Thymus (tissue), 11 donors: ENCODE results near the gene HOATZ. TPM values are rescaled to one million over a fixed set of nuclear protein-coding genes. Genes with fewer than 3 reads are reported as not detected.

ENCODE experiments used
- DNase-seq, 9 donors: peaks; one replicate each; pipeline ENCODE4 v3.0.0-alpha.2; 2013; ENCODE audit warnings: low spot score in 9 of 9, low read depth in 6 of 9, missing footprints in 1 of 9
- H3K27ac ChIP-seq, 2 donors: one replicate each; pipeline ENCODE4 v1.5.1; 2013; ENCODE audit warnings: control low read depth in 1 of 2, low read depth in 1 of 2, low read length in 1 of 2, mild to moderate bottlenecking in 1 of 2, moderate library complexity in 1 of 2
- H3K27me3 ChIP-seq, 2 donors: one replicate each; pipeline ENCODE4 v1.5.1; 2013; ENCODE audit warnings: low read length in 1 of 2; ENCODE audit not compliant: control insufficient read depth in 2 of 2, insufficient read depth in 1 of 2
- H3K36me3 ChIP-seq, 2 donors: one replicate each; pipeline ENCODE4 v1.5.1; 2013; ENCODE audit warnings: low read length in 1 of 2, mild to moderate bottlenecking in 1 of 2, moderate library complexity in 1 of 2; ENCODE audit not compliant: control insufficient read depth in 2 of 2, insufficient read depth in 2 of 2
- H3K4me1 ChIP-seq, 2 donors: one replicate each; pipeline ENCODE4 v1.5.1; 2013; ENCODE audit warnings: low read length in 2 of 2; ENCODE audit not compliant: control insufficient read depth in 2 of 2, insufficient read depth in 2 of 2
- H3K4me3 ChIP-seq, 2 donors: one replicate each; pipeline ENCODE4 v1.5.1; 2013; ENCODE audit warnings: low read length in 2 of 2, control low read depth in 1 of 2, mild to moderate bottlenecking in 1 of 2
- H3K9me3 ChIP-seq, 2 donors: one replicate each; pipeline ENCODE4 v1.5.1; 2013; ENCODE audit warnings: low read length in 1 of 2, mild to moderate bottlenecking in 1 of 2; ENCODE audit not compliant: control insufficient read depth in 2 of 2, insufficient read depth in 1 of 2
- WGBS: extraction: QIAGEN DNeasy Blood & Tissue Kit; methylation state at CpG from one replicate; pipeline ENCODE4 v1.1.7; 2013; 5-methylcytosine and 5-hydroxymethylcytosine counted together
- polyA plus RNA-seq: library from polyadenylated mRNA; stranded (reverse); fragments of 200-250 nt; gene quantifications from one replicate; pipeline ENCODE4 v1.2.3, GENCODE V29; 2013
- total RNA-seq: library from RNA; stranded (reverse); fragments of 120-200 nt; gene quantifications from one replicate; pipeline ENCODE4 v1.2.4, GENCODE V29; 2013
- donor health status: healthy.

The HOATZ gene
- total and polyA plus RNA-seq, 2 donors = 0.19 to 1.2 TPM

DNA sequence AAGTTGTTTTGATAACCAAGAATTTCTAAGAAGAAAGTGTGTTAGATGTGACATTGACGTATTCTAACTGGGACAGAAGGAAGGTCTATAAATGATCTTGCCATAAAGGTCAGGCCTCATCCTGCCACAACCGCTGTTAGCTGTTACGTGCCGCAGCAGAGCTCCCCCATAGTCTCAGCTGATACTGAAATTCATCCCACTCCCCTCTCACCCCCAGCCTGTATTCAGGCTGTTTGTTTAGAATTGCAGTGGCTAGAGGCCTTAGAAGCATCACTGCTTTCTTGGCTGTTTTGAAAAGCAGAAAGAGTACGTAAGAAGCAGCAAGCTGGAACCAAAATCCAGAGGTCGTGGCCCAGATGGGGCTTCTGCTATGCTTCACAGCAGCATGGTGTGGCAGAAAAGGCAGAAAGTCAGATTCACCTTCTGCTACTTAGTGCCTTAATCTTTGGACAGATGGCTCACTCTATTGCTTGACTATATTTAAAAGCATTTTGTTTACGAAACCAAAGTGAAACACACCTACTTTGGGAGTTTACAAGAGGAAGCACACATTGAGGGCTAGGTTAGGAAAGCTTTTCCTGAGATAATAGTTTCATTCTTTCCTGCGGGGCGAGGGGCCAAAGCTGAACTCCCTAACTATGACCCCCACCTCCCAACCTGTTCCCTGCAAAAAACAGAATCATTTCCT, 25.0 kb downstream of the HOATZ start:
- peak in 1 of 9 donors; percentile 57 for DNase-seq

DNA sequence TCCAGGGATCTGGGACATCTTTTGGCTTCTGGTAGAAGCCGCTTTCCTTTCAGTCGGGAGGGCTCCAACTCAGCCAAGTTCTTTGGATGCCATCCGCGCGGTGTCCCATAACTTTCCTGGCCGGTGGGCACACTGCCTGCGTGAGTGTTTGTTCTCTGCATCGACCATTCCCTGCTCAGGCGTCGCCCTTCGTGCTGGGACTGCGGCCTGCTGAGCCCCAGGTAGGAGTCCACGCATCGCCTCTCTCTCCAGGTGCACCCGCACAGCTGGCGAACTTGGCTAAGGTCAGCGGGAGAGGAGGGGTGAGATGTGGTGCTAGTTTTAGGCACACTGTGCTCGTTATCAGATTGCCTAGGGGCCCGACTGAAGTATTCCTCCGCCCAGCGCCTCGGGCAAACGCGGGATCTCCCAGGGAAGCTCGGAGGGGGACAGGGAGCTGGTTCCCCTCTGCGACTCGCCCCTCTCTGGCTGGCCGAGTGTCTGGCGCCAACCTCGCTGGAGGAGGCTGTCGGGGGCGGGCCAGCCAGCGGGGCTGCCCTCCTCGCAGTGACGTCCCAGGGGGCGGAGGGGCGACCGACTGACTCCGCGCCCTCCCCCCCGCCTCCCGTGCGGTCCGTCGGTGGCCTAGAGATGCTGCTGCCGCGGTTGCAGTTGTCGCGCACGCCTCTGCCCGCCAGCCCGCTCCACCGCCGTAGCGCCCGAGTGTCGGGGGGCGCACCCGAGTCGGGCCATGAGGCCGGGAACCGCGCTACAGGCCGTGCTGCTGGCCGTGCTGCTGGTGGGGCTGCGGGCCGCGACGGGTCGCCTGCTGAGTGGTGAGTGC, 25.7 kb downstream of the HOATZ start, which contains the start of gene LAYN:
Gene LAYN, plus strand, starts transcription at position 607 of the 823 bp plus-strand sequence. Its CDS starts 124 bp downstream, at position 731.
- H3K4me3 ChIP-seq = peak within 1 kb of the TSS; percentile 37 to 53
- 8% methylated on average over 70 of the region's 70 CpGs for WGBS
- DNase-seq = peak in 1 of 9 donors; percentile 29
- peaks cover 0 to 11% of the 10 kb centered on the region in 2 donors for H3K9me3 ChIP-seq
- peaks cover 6 to 24% of the 10 kb centered on the region in 2 donors for H3K4me1 ChIP-seq
- H3K36me3 ChIP-seq = no peaks in the 10 kb centered on the region
- H3K27ac ChIP-seq = peak within 1 kb of the TSS; percentile 57 to 88
- H3K27me3 ChIP-seq = peaks cover 33 to 83% of the 10 kb centered on the region in 2 donors

More for the DNA sequence above, 25.0 kb downstream of the HOATZ start:
- H3K36me3 ChIP-seq = no peaks in the 10 kb centered on the region
- H3K9me3 ChIP-seq = peaks cover 0 to 11% of the 10 kb centered on the region in 2 donors
- H3K27me3 ChIP-seq = peaks cover 33 to 87% of the 10 kb centered on the region in 2 donors
- WGBS = 83% methylated on average over 9 of the region's 9 CpGs
- peak overlapping the region in 1 of 2 donors; percentile 53 for H3K4me3 ChIP-seq
- H3K27ac ChIP-seq = peak overlapping the region; percentile 12 to 88
- peaks cover 6 to 24% of the 10 kb centered on the region in 2 donors for H3K4me1 ChIP-seq

DNA sequence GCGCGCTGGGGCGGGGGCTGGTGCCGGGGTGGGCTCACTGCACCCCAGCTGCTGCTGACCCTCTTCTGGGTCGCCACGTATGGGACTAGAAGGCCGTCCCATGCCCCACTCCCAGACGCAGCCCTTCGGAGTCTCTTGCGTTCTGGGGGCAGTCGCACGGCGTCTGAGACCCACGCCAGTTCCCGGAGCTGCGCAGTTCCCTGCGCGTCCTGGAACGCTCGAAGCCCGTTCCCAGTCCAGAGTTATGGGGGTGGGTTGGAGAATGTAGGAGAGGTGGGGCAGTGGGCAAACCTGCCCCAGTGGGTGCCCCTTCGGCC, 26.3 kb downstream of the HOATZ start:
- no peak for DNase-seq
- Histone ChIP-seq H3K4me3 (peak overlapping the region; percentile 37 to 53), H3K27me3 (peaks cover 33 to 81% of the 10 kb centered on the region in 2 donors), H3K36me3 (no peaks in the 10 kb centered on the region), H3K27ac (peak overlapping the region; percentile 57 to 84), H3K4me1 (peaks cover 6 to 24% of the 10 kb centered on the region in 2 donors), H3K9me3 (peaks cover 0 to 11% of the 10 kb centered on the region in 2 donors)
- 3% methylated on average over 22 of the region's 22 CpGs for WGBS

DNA sequence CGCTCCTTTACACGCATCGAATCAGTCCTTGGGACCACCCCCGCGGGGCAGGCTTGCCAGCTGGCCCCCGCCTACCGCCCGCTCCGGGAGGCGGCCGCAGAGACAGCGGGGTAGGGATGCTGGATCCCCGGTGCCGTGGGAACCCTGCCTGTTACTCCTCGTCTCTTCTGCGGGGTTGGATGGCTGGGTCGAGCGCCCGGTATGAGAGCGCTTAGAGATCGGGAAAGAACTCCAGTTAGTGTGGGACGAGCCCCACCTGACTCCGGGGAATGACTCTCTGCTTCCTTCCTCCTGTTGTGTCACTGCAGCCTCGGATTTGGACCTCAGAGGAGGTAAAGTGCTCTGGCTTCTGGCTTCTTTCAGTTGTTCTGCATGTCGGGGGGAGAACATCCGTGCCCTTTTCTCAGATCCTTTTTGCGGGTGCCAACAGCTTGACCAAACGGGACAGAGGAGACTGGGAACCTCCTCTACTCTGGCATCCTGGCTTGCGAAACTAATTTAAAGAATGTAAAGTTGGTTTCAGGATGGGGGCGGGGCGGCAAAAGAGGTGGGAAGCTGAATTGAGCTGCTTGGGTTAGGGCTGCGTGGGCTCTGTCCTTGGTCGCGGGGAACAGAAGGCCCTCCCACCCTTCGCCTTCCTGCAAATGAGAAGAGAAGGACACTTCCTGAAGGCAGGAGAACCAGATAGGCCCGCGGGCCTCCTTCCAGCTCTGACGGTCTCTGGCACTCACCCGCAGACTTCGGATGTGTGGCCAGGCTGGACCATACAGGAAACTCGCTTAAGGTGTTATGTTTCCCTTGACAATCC, 26.9 kb downstream of the HOATZ start:
- WGBS = 6% methylated on average over 41 of the region's 41 CpGs
- H3K4me3 ChIP-seq = peak overlapping the region; percentile 37 to 53
- peaks cover 0 to 11% of the 10 kb centered on the region in 2 donors for H3K9me3 ChIP-seq
- no peaks in the 10 kb centered on the region for H3K36me3 ChIP-seq
- DNase-seq = peak in 1 of 9 donors; percentile 26
- peaks cover 6 to 24% of the 10 kb centered on the region in 2 donors for H3K4me1 ChIP-seq
- peaks cover 33 to 81% of the 10 kb centered on the region in 2 donors for H3K27me3 ChIP-seq
- H3K27ac ChIP-seq = peak overlapping the region; percentile 57 to 84

DNA sequence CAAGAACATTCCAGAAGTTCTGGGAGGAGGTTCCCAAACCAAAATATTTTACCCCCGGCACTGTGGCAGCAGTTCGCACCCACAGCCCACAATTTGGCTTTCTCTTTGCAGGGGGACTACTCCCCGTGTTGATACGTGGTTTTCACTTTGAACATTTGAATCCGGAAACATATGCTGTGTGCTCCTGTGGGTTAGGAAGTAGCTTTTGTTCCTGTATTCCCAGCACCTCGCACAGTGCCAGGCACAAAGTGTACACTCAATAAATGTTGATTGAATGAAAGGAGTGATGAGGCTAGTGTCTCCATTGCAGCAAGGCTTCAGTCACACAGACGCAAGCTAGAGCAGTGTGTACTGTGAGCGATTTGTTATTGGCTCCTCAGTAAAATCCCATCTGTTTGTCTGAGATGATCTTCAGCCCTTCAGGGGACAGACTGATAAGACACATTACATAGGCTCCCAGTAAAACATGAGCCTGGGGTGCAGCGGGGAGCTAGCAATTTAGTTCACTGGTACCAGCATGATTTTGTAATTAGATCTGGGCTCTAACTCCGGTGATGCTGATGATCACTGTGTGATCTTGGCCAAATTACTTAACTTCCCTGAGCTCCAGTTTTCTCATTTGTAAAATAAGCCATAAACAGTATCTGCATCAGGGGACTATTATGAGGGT, 28.2 kb downstream of the HOATZ start:
- peaks cover 0 to 11% of the 10 kb centered on the region in 2 donors for H3K9me3 ChIP-seq
- H3K4me1 ChIP-seq = peaks cover 6 to 24% of the 10 kb centered on the region in 2 donors
- 65% methylated on average over 10 of the region's 10 CpGs for WGBS

DNA sequence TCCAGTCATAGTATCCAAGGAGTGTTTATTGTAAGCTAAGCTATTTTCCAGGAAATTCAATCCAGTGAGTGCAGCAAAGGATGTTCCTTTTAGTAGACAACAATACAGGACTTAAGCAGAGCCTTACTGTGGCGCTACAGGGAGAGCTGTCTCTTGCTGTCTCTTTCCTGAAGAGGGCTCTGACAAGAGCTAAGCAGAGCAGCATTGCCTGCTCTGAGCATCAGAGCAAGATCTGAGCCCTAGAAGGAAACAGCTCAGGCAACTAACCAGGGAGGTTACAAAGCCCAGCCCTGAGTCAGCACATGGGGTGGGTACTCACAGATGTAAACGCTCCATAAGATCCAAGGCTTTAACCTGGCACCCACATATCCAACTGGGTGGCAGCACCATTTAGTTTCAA, 33.9 kb downstream of the HOATZ start:
- Histone ChIP-seq H3K4me3 (no peak overlapping the region), H3K36me3 (no peaks in the 10 kb centered on the region), H3K4me1 (peaks cover 0 to 7% of the 10 kb centered on the region in 2 donors), H3K27me3 (peaks cover 0 to 23% of the 10 kb centered on the region in 2 donors), H3K9me3 (no peaks in the 10 kb centered on the region), H3K27ac (peak overlapping the region in 1 of 2 donors; percentile 69)
- WGBS = 96% methylated on average over 2 of the region's 2 CpGs
- no peak for DNase-seq

More for the DNA sequence above, 28.2 kb downstream of the HOATZ start:
- no peak for DNase-seq
- Histone ChIP-seq H3K4me3 (no peak overlapping the region), H3K27me3 (peaks cover 33 to 72% of the 10 kb centered on the region in 2 donors), H3K36me3 (no peaks in the 10 kb centered on the region), H3K27ac (no peak overlapping the region)

DNA sequence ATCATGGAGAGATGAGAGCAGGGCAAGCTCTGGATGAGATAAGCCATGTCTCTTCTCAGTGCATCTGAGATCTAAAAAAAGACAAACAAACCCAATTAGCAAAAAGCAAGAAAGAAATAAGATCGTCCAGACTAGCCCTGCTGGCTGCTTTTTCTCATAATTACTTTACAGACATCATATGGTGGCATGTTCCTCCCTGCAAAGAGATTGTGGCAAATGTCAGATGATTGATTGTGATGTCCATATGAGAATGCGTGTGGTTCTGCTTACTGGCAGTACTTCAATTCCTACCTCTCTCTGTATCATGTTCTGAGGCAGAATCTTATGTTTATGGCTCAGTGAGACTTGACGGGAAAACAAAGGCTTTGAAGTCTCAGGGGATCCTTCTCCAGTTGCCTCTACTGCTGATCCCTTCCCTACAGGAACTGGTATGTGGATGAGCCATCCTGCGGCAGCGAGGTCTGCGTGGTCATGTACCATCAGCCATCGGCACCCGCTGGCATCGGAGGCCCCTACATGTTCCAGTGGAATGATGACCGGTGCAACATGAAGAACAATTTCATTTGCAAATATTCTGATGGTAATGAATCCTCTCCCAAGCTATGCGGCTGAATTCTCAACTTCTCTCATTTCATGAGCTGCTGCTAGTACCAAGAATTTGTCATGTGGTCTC, 34.8 kb downstream of the HOATZ start:
- no peaks in the 10 kb centered on the region for H3K36me3 ChIP-seq
- H3K9me3 ChIP-seq = no peaks in the 10 kb centered on the region
- peak overlapping the region; percentile 19 to 69 for H3K27ac ChIP-seq
- H3K4me1 ChIP-seq = peaks cover 0 to 7% of the 10 kb centered on the region in 2 donors
- DNase-seq = no peak
- H3K4me3 ChIP-seq = no peak overlapping the region
- peaks cover 0 to 16% of the 10 kb centered on the region in 2 donors for H3K27me3 ChIP-seq
- 92% methylated on average over 11 of the region's 11 CpGs for WGBS

DNA sequence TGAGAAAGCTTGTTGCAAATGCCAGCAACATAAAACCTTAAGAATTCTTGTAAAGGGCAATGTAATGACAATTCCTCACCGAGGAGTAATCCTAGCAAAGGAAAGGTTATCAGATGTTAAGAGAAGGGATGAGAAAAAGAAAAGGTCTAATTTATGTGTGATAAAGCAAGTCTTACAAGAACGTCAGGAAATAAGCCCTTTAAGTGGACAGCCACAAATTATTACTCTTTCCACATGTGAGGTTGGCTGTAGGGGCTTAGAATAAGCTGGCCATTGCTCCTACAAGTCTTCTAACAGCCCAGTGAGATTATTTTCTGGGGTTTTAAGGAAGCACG, 35.3 kb downstream of the HOATZ start:
- Histone ChIP-seq H3K9me3 (no peaks in the 10 kb centered on the region), H3K36me3 (no peaks in the 10 kb centered on the region), H3K27me3 (peaks cover 0 to 14% of the 10 kb centered on the region in 2 donors), H3K4me1 (peaks cover 0 to 7% of the 10 kb centered on the region in 2 donors), H3K4me3 (no peak overlapping the region), H3K27ac (peak overlapping the region in 1 of 2 donors; percentile 63)
- 81% methylated on average over 3 of the region's 3 CpGs for WGBS
- DNase-seq = no peak
